HepG2 (cell line): ENCODE measurements around the gene IQGAP2. TPM values are rescaled to one million over a fixed set of nuclear protein-coding genes. Genes with fewer than 3 reads are reported as not detected.

Source experiments
- ATAC-seq: fragments of 200-7000 bp; cut with Tn5 transposase; 3 replicates; pipeline ENCODE4 v1.9.1; 2020; ENCODE audit warnings: mild to moderate bottlenecking, moderate library complexity
- BruUV-seq: library from RNA; stranded (reverse); fragments of 400-500 nt; replicated peaks from 2 replicates; lab custom pipeline; 2021; lab: Mats Ljungman, UMichigan
- CTCF ChIA-PET: fragments of 300-600 bp; formaldehyde crosslinking; extraction: SDS; loops from one replicate; lab custom pipeline; 2021; ENCODE audit warnings: low total read pairs, inconsistent platforms, low intra/inter-chr PET ratio; lab: Yijun Ruan, JAX
- POLR2A ChIA-PET: fragments of 350-600 bp; sonication (Branson Sonifier 250); formaldehyde crosslinking; loops from one replicate; lab custom pipeline; 2020; ENCODE audit warnings: antibody characterized with exemption, inconsistent platforms; lab: Yijun Ruan, JAX
- DNase-seq: peaks from one replicate; pipeline ENCODE4 v3.0.0-alpha.2; 2015; ENCODE audit warnings: low spot score
- FAIRE-seq: peaks from 3 replicates; lab custom pipeline; 2011; peaks lifted over from hg19 to GRCh38; lab: Jason Lieb, UNC
- H2AFZ ChIP-seq: one replicate; pipeline ENCODE4 v1.6.1; 2011; ENCODE audit warnings: low read length, inconsistent platforms
- H3K27ac ChIP-seq: fragments of 300-600 bp; 3 replicates; pipeline ENCODE4 v1.8.0; 2011; ENCODE audit warnings: mixed run types, mild to moderate bottlenecking, mixed read lengths, low read length, inconsistent platforms; ENCODE audit not compliant: insufficient read depth; ENCODE audit errors: extremely low read length
- H3K27me3 ChIP-seq, 2 experiments: fragments of 200-600 bp in 1 of 2; 2 replicates in 1 of 2; 3 replicates in 1 of 2; pipeline versions ENCODE4 v1.6.0 to v1.8.0; 2011; ENCODE audit warnings: low read length in 2 of 2, mild to moderate bottlenecking in 2 of 2, moderate library complexity in 2 of 2, inconsistent platforms in 1 of 2; ENCODE audit not compliant: insufficient read depth in 2 of 2, control insufficient read depth in 1 of 2
- H3K36me3 ChIP-seq, 2 experiments: fragments of 200-600 bp in 1 of 2; replicated peaks in 1 of 2; 2 replicates in 1 of 2; 3 replicates in 1 of 2; pipeline versions ENCODE4 v1.5.1 to v1.8.0; 2011; ENCODE audit warnings: low read length in 2 of 2, inconsistent platforms in 1 of 2; ENCODE audit not compliant: insufficient read depth in 2 of 2, control insufficient read depth in 1 of 2
- H3K4me1 ChIP-seq: 2 replicates; pipeline ENCODE4 v1.5.1; 2012; ENCODE audit warnings: low read length, inconsistent platforms; ENCODE audit not compliant: insufficient read depth
- H3K4me2 ChIP-seq: 2 replicates; pipeline ENCODE4 v1.6.0; 2011; ENCODE audit warnings: low read depth, low read length, inconsistent platforms
- H3K4me3 ChIP-seq, 3 experiments: fragments of 200-600 bp in 1 of 3; sonication (generic), shearing (Covaris generic) in 1 of 3; replicated peaks in 1 of 3; 2 replicates each; pipeline ENCODE4 v1.5.1; 2011 to 2016; ENCODE audit warnings: low read length in 3 of 3, inconsistent platforms in 2 of 3, low read depth in 2 of 3, mild to moderate bottlenecking in 2 of 3, control low read depth in 1 of 3, mixed read lengths in 1 of 3; ENCODE audit not compliant: insufficient read depth in 1 of 3
- H3K79me2 ChIP-seq: one replicate; pipeline ENCODE4 v1.6.1; 2011; ENCODE audit warnings: low read length, inconsistent platforms; ENCODE audit not compliant: insufficient read depth
- H3K9ac ChIP-seq: 2 replicates; pipeline ENCODE4 v1.6.0; 2011; ENCODE audit warnings: mild to moderate bottlenecking, low read depth, low read length, inconsistent platforms; ENCODE audit not compliant: insufficient read depth
- H3K9me3 ChIP-seq: 2 replicates; pipeline ENCODE4 v1.5.1; 2012; ENCODE audit warnings: mild to moderate bottlenecking, low read length
- H4K20me1 ChIP-seq: 2 replicates; pipeline ENCODE4 v1.6.0; 2011; ENCODE audit warnings: inconsistent platforms, mild to moderate bottlenecking, low read length, moderate library complexity; ENCODE audit not compliant: insufficient read depth
- CREM ChIP-seq, 2 experiments: sonication (generic) in 1 of 2; formaldehyde crosslinking in 1 of 2; IDR thresholded peaks; 2 replicates each; pipeline versions ENCODE4 v1.4.0 to v1.6.1; 2016 to 2020; ENCODE audit warnings: antibody characterized with exemption in 1 of 2, mild to moderate bottlenecking in 1 of 2, missing genetic modification reagents in 1 of 2
- GZF1 ChIP-seq: sonication (generic); formaldehyde crosslinking; IDR thresholded peaks from 2 replicates; pipeline ENCODE4 v1.5.1; 2020; ENCODE audit warnings: mild to moderate bottlenecking, missing genetic modification reagents
- KDM4B ChIP-seq: sonication (generic); formaldehyde crosslinking; IDR thresholded peaks from 2 replicates; pipeline ENCODE4 v1.4.0; 2020; ENCODE audit warnings: missing genetic modification reagents
- KMT2B ChIP-seq: IDR thresholded peaks from 2 replicates; pipeline ENCODE4 v1.6.1; 2016; ENCODE audit warnings: missing genetic modification reagents, missing compliant biosample characterization
- MTF1 ChIP-seq: sonication (generic); formaldehyde crosslinking; IDR thresholded peaks from 2 replicates; pipeline ENCODE4 v1.5.0; 2020; ENCODE audit warnings: missing genetic modification reagents
- NCOR1 ChIP-seq: fragments of 200-600 bp; sonication (generic); IDR thresholded peaks from 2 replicates; pipeline ENCODE4 v1.7.0; 2017; ENCODE audit warnings: antibody characterized with exemption, low read length, borderline replicate concordance
- PCBP1 ChIP-seq: fragments of 200-400 bp; formaldehyde crosslinking; IDR thresholded peaks from 2 replicates; pipeline ENCODE4 v1.6.1; 2017; ENCODE audit warnings: mild to moderate bottlenecking, low read depth, low read length, borderline replicate concordance
- SAFB2 ChIP-seq: sonication (generic); formaldehyde crosslinking; IDR thresholded peaks from 2 replicates; pipeline ENCODE4 v1.5.1; 2020; ENCODE audit warnings: missing genetic modification reagents, low read depth, mild to moderate bottlenecking, borderline replicate concordance
- SOX5 ChIP-seq: IDR thresholded peaks from 2 replicates; pipeline ENCODE4 v1.6.1; 2016; ENCODE audit warnings: borderline replicate concordance
- YEATS2 ChIP-seq: sonication (generic); formaldehyde crosslinking; IDR thresholded peaks from 2 replicates; pipeline ENCODE4 v1.4.0; 2020; ENCODE audit warnings: missing genetic modification reagents, borderline replicate concordance
- ZNF253 ChIP-seq: sonication (generic); formaldehyde crosslinking; IDR thresholded peaks from 2 replicates; pipeline ENCODE4 v1.8.0; 2022; ENCODE audit warnings: mild to moderate bottlenecking, missing genetic modification reagents, borderline replicate concordance
- ZNF543 ChIP-seq: sonication (generic); formaldehyde crosslinking; IDR thresholded peaks from 2 replicates; pipeline ENCODE4 v1.4.0; 2020; ENCODE audit warnings: mild to moderate bottlenecking, missing genetic modification reagents
- ZSCAN29 ChIP-seq: sonication (generic); formaldehyde crosslinking; conservative IDR thresholded peaks from 2 replicates; pipeline ENCODE4 v1.4.0; 2020; ENCODE audit warnings: mild to moderate bottlenecking, missing genetic modification reagents
- WGBS: methylation state at CpG from one replicate; pipeline ENCODE4 v1.1.6; 2017; ENCODE audit warnings: low lambda C conversion rate; 5-methylcytosine and 5-hydroxymethylcytosine counted together
- in situ Hi-C: cut with HindIII; loops from 2 replicates; pipeline ENCODE4 v1.10.0; 2017; ENCODE audit warnings: low pct_unique_long_range_greater_than_20kb; ENCODE audit not compliant: extremely low pct_ligation_motif_present
- intact Hi-C: fragments of 100-400 bp; cut with micrococcal nuclease; formaldehyde crosslinking; loops from one replicate; pipeline ENCODE4 v1.10.0; 2022; ENCODE audit not compliant: unreplicated experiment
- polyA plus RNA-seq, 8 experiments: library from polyadenylated mRNA; depleted of rRNA in 3 of 8; stranded (reverse) in 7 of 8; unstranded in 1 of 8; fragments of >200 nt; fragmentation: Illumina TruSeq in 4 of 8; extraction: Trizol in 4 of 8; gene quantifications; 2 replicates each; pipeline versions ENCODE4 v1.2.1 to v1.2.3, GENCODE V29; 2011 to 2016; ENCODE audit warnings: low read depth in 4 of 8, missing spikeins in 1 of 8, mixed read lengths in 1 of 8; ENCODE audit not compliant: insufficient read depth in 1 of 8
- total RNA-seq, 5 experiments: library from RNA; depleted of rRNA; stranded (reverse); fragments of >200 nt; fragmentation: Illumina TruSeq; extraction: Trizol; gene quantifications; 2 replicates each; pipeline ENCODE4 v1.2.3, GENCODE V29; 2016; ENCODE audit warnings: low read depth in 1 of 5
- TF ChIP-seq, protein P1 (sequence below): sonication (generic); formaldehyde crosslinking; IDR thresholded peaks from 2 replicates; pipeline ENCODE4 v1.5.0; 2020; ENCODE audit warnings: mild to moderate bottlenecking, low read depth, missing genetic modification reagents, borderline replicate concordance
- TF ChIP-seq, protein P2 (sequence below): sonication (generic); formaldehyde crosslinking; IDR thresholded peaks from 2 replicates; pipeline ENCODE4 v1.5.0; 2020; ENCODE audit warnings: missing genetic modification reagents, mild to moderate bottlenecking, borderline replicate concordance
- TF ChIP-seq, protein P3 (sequence below): sonication (generic); formaldehyde crosslinking; IDR thresholded peaks from 2 replicates; pipeline ENCODE4 v1.8.0; 2023; ENCODE audit warnings: mild to moderate bottlenecking, missing genetic modification reagents
- TF ChIP-seq, protein P4 (sequence below): sonication (generic); formaldehyde crosslinking; IDR thresholded peaks from 2 replicates; pipeline ENCODE4 v1.5.0; 2020; ENCODE audit warnings: missing genetic modification reagents
- TF ChIP-seq, protein P5 (sequence below): sonication (generic); formaldehyde crosslinking; IDR thresholded peaks from 2 replicates; pipeline ENCODE4 v1.4.0; 2020; ENCODE audit warnings: low read depth, mild to moderate bottlenecking, missing genetic modification reagents

The IQGAP2 gene
- total and polyA plus RNA-seq, 2 of the 13 experiments (the other 11 are each of a cell fraction or from before 2014, with no cell fraction given), result 35.2 to 83.3 TPM

DNA sequence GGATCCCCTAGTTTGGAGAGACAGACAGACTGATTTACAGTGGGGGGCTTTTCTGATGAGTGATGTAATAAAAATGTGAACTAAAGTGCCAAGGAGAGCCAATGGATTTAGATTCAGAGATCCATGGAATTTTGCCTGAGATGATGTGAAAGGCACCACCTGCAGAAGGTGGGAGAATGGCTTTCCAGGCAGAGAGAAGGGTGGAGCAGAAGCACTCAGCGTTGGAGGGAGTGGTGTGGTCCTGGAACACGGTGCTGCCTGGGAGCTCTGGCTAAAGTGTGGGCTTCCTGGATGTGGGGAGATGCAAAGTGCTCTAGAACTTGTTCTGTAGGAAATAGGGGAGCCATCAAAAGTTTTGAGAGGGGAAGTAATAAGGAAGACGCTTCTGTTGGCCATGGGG, 57.0 kb downstream of the IQGAP2 start:
- no peak for DNase-seq
- Histone ChIP-seq H3K27ac (no peak overlapping the region), H3K79me2 (peaks cover 27% of the 10 kb centered on the region), H3K9ac (no peak overlapping the region), H3K4me1 (peaks cover 49% of the 10 kb centered on the region), H3K4me3 (no peak overlapping the region), H3K9me3 (no peaks in the 10 kb centered on the region), H4K20me1 (0 out of 2 replicates have a peak, but pooled peaks cover 2% of the 10 kb centered on the region), H3K36me3 (peaks cover 7 to 16% of the 10 kb centered on the region in 2 experiments; a peak in 4 of 5 replicates), H3K27me3 (no peaks in the 10 kb centered on the region; a peak in 1 of 5 replicates), H3K4me2 (no peak overlapping the region), H2AFZ (no peak overlapping the region)
- in situ Hi-C loops (no loop called here), intact Hi-C loops (no loop called here)
- ChIA-PET CTCF (no interaction called here), POLR2A (interaction anchor here (0.7 to 1.7 kb wide), 3 partner anchors 10 to 17 kb away, joined by 3 read pairs; no protein-coding TSS in a partner anchor)
- 96% methylated on average over 3 of the region's 3 CpGs for WGBS
- FAIRE-seq, result no peak
- BruUV-seq, result no TSS peak
- ATAC-seq, result no peak
- no peak for TF ChIP-seq ZNF253 (CRISPR knock-in tag)
- TF ChIP-seq NCOR1, result no peak
- no peak for TF ChIP-seq YEATS2 (CRISPR knock-in tag)
- TF ChIP-seq GZF1 (CRISPR knock-in tag), result no peak
- TF ChIP-seq KDM4B (CRISPR knock-in tag), result no peak
- TF ChIP-seq ZNF543 (CRISPR knock-in tag), result no peak
- TF ChIP-seq SAFB2 (CRISPR knock-in tag), result no peak
- TF ChIP-seq, protein P1, sequence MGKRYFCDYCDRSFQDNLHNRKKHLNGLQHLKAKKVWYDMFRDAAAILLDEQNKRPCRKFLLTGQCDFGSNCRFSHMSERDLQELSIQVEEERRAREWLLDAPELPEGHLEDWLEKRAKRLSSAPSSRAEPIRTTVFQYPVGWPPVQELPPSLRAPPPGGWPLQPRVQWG (CRISPR knock-in tag), result no peak
- TF ChIP-seq, protein P2, sequence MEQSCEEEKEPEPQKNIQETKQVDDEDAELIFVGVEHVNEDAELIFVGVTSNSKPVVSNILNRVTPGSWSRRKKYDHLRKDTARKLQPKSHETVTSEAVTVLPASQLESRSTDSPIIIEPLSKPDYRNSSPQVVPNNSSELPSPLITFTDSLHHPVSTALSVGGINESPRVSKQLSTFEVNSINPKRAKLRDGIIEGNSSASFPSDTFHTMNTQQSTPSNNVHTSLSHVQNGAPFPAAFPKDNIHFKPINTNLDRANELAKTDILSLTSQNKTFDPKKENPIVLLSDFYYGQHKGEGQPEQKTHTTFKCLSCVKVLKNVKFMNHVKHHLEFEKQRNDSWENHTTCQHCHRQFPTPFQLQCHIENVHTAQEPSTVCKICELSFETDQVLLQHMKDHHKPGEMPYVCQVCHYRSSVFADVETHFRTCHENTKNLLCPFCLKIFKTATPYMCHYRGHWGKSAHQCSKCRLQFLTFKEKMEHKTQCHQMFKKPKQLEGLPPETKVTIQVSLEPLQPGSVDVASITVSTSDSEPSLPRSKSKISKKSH (CRISPR knock-in tag), result no peak
- no peak for TF ChIP-seq KMT2B
- TF ChIP-seq, protein P3, sequence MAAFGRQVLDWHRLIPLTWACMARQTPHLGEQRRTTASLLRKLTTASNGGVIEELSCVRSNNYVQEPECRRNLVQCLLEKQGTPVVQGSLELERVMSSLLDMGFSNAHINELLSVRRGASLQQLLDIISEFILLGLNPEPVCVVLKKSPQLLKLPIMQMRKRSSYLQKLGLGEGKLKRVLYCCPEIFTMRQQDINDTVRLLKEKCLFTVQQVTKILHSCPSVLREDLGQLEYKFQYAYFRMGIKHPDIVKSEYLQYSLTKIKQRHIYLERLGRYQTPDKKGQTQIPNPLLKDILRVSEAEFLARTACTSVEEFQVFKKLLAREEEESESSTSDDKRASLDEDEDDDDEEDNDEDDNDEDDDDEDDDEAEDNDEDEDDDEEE (CRISPR knock-in tag), result no peak
- TF ChIP-seq, protein P4, sequence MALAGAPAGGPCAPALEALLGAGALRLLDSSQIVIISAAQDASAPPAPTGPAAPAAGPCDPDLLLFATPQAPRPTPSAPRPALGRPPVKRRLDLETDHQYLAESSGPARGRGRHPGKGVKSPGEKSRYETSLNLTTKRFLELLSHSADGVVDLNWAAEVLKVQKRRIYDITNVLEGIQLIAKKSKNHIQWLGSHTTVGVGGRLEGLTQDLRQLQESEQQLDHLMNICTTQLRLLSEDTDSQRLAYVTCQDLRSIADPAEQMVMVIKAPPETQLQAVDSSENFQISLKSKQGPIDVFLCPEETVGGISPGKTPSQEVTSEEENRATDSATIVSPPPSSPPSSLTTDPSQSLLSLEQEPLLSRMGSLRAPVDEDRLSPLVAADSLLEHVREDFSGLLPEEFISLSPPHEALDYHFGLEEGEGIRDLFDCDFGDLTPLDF (CRISPR knock-in tag), result no peak
- TF ChIP-seq ZSCAN29 (CRISPR knock-in tag), result no peak
- TF ChIP-seq SOX5 (CRISPR knock-in tag), result no peak
- TF ChIP-seq, protein P5, sequence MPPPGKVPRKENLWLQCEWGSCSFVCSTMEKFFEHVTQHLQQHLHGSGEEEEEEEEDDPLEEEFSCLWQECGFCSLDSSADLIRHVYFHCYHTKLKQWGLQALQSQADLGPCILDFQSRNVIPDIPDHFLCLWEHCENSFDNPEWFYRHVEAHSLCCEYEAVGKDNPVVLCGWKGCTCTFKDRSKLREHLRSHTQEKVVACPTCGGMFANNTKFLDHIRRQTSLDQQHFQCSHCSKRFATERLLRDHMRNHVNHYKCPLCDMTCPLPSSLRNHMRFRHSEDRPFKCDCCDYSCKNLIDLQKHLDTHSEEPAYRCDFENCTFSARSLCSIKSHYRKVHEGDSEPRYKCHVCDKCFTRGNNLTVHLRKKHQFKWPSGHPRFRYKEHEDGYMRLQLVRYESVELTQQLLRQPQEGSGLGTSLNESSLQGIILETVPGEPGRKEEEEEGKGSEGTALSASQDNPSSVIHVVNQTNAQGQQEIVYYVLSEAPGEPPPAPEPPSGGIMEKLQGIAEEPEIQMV (CRISPR knock-in tag), result no peak
- no peak for TF ChIP-seq PCBP1
- no peak for TF ChIP-seq MTF1 (CRISPR knock-in tag)
- TF ChIP-seq CREM (IDR thresholded peaks at IDR 0.05), result no peak
- TF ChIP-seq CREM (CRISPR knock-in tag; IDR thresholded peaks at IDR 0.05), result no peak
